ENCODE measurements around the gene RNF227.
A peak's percentile ranks its signal among the peaks of the same experiment; 100 is the strongest.

Gene RNF227

GRCh38 chr17:7931709-7932482 is 15.8 kb upstream of the RNF227 start, which contains the start of the genes CNTROB and TRAPPC1:
Gene CNTROB (plus strand): TSS chr17:7932206. CDS start chr17:7933080, 874 bp downstream.
Gene TRAPPC1 (minus strand): TSS chr17:7931946. CDS start chr17:7931829, 117 bp downstream.
- H3F3A ChIP-seq (ENCODE audit: low read depth): no peaks in the 10 kb centered on the region
- H2AFZ ChIP-seq (ENCODE audit: low read length): peak within 1 kb of the TSS; percentile 82
- peak within 1 kb of the TSS; percentile 86 for H3K4me3 ChIP-seq (ENCODE audit: low read length, poor library complexity, severe bottlenecking)
- peak within 1 kb of the TSS; percentile 93 for H3K9ac ChIP-seq (ENCODE audit: low read depth, low read length, poor library complexity, severe bottlenecking)
- peaks cover 5% of the 10 kb centered on the region; the same call in 1 of the 2 replicates for H3K36me3 ChIP-seq (ENCODE audit: insufficient read depth, low read length)
- H3K4me1 ChIP-seq (ENCODE audit: insufficient read depth, low read length, poor library complexity, severe bottlenecking): peaks cover 40% of the 10 kb centered on the region
- peaks cover 22% of the 10 kb centered on the region for H4K20me1 ChIP-seq (ENCODE audit: insufficient read depth, low read length, poor library complexity, severe bottlenecking)
- peak within 1 kb of the TSS; percentile 96 for H3K4me2 ChIP-seq (ENCODE audit: low read depth, low read length, poor library complexity, severe bottlenecking)
- H3K9me2 ChIP-seq (replicated peaks; ENCODE audit: low read depth, low read length): no peaks in the 10 kb centered on the region
- peaks cover 60% of the 10 kb centered on the region for H3K79me2 ChIP-seq (ENCODE audit: insufficient read depth, low read length)
- no peaks in the 10 kb centered on the region for H3K9me3 ChIP-seq (ENCODE audit: insufficient read depth, low read depth, low read length)
- no peaks in the 10 kb centered on the region for H3K27me3 ChIP-seq (ENCODE audit: insufficient read depth, low read length, poor library complexity, severe bottlenecking)
- TF ChIP-seq, protein P1, sequence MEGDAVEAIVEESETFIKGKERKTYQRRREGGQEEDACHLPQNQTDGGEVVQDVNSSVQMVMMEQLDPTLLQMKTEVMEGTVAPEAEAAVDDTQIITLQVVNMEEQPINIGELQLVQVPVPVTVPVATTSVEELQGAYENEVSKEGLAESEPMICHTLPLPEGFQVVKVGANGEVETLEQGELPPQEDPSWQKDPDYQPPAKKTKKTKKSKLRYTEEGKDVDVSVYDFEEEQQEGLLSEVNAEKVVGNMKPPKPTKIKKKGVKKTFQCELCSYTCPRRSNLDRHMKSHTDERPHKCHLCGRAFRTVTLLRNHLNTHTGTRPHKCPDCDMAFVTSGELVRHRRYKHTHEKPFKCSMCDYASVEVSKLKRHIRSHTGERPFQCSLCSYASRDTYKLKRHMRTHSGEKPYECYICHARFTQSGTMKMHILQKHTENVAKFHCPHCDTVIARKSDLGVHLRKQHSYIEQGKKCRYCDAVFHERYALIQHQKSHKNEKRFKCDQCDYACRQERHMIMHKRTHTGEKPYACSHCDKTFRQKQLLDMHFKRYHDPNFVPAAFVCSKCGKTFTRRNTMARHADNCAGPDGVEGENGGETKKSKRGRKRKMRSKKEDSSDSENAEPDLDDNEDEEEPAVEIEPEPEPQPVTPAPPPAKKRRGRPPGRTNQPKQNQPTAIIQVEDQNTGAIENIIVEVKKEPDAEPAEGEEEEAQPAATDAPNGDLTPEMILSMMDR (conservative IDR thresholded peaks at IDR 0.05; ENCODE audit: low read length): no peak
- no peak for TF ChIP-seq EZH2phosphoT487 (IDR thresholded peaks at IDR 0.05; ENCODE audit: borderline replicate concordance)

DNA sequence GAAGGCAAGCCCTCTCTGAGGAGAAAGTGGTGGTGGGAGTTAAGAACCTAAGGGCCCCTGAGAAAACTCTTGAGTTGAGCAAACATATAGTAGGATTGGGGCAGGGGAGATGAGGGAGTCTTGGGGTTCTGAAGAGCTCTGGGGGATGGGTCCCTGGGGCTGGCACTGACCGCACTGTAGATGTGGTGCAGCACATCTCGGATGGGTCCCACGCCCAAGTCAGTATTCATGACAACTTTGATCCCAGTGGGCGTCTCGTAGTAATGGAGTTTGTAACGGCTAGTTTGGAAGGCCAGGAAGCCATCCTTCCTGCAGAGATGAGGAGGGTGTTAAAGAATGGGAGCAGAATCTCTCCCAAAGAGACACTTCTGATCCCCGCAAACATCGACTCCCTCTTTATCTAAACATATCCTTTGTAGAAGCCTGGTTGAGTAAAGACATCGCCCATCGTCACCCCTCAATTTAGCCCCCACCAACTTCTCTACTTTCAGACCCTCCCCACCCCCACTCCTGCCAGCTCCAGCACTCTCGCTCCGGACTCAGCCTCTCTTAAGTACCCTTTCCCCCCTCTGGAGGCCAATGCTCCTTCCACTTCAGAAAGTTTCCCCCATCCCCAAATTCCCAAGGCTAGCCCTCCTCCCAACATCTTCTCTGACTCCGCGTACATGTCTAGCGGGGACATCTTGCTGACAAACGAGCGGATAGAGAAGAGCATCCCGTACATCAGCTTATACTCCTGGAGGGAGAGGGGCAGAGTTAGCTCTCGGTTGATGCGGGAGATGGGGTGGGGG is 14.9 kb upstream of the RNF227 start:
- TF ChIP-seq EZH2phosphoT487 (IDR thresholded peaks at IDR 0.05; ENCODE audit: borderline replicate concordance): no peak
- TF ChIP-seq, protein P1 (conservative IDR thresholded peaks at IDR 0.05; ENCODE audit: low read length): no peak
- Histone ChIP-seq H3K9me3 (ENCODE audit: insufficient read depth, low read depth, low read length) (no peaks in the 10 kb centered on the region), H3F3A (ENCODE audit: low read depth) (no peaks in the 10 kb centered on the region), H3K4me1 (ENCODE audit: insufficient read depth, low read length, poor library complexity, severe bottlenecking) (peaks cover 37% of the 10 kb centered on the region), H4K20me1 (ENCODE audit: insufficient read depth, low read length, poor library complexity, severe bottlenecking) (peaks cover 22% of the 10 kb centered on the region), H3K9ac (ENCODE audit: low read depth, low read length, poor library complexity, severe bottlenecking) (peak overlapping the region; percentile 93), H3K9me2 (replicated peaks; ENCODE audit: low read depth, low read length) (no peaks in the 10 kb centered on the region), H3K27me3 (ENCODE audit: insufficient read depth, low read length, poor library complexity, severe bottlenecking) (no peaks in the 10 kb centered on the region), H3K4me2 (ENCODE audit: low read depth, low read length, poor library complexity, severe bottlenecking) (peak overlapping the region; percentile 94), H3K79me2 (ENCODE audit: insufficient read depth, low read length) (peaks cover 53% of the 10 kb centered on the region), H3K4me3 (ENCODE audit: low read length, poor library complexity, severe bottlenecking) (peak overlapping the region; percentile 86), H3K36me3 (ENCODE audit: insufficient read depth, low read length) (no peaks in the 10 kb centered on the region), H2AFZ (ENCODE audit: low read length) (peak overlapping the region; percentile 79)

GRCh38 chr17:7929158-7930023 is 13.3 kb upstream of the RNF227 start, which contains the start of gene KCNAB3:
Gene KCNAB3 (minus strand): TSS chr17:7929856. CDS start chr17:7929435, 421 bp downstream.
- Histone ChIP-seq H2AFZ (ENCODE audit: low read length) (no peak within 1 kb of the TSS), H3K79me2 (ENCODE audit: insufficient read depth, low read length) (peaks cover 38% of the 10 kb centered on the region), H3K9me2 (replicated peaks; ENCODE audit: low read depth, low read length) (no peaks in the 10 kb centered on the region), H3K9ac (ENCODE audit: low read depth, low read length, poor library complexity, severe bottlenecking) (peak within 1 kb of the TSS; percentile 93), H4K20me1 (ENCODE audit: insufficient read depth, low read length, poor library complexity, severe bottlenecking) (peaks cover 20% of the 10 kb centered on the region), H3K4me3 (ENCODE audit: low read length, poor library complexity, severe bottlenecking) (peak within 1 kb of the TSS; percentile 86), H3K4me1 (ENCODE audit: insufficient read depth, low read length, poor library complexity, severe bottlenecking) (peaks cover 23% of the 10 kb centered on the region), H3F3A (ENCODE audit: low read depth) (no peaks in the 10 kb centered on the region), H3K9me3 (ENCODE audit: insufficient read depth, low read depth, low read length) (no peaks in the 10 kb centered on the region), H3K27me3 (ENCODE audit: insufficient read depth, low read length, poor library complexity, severe bottlenecking) (no peaks in the 10 kb centered on the region), H3K4me2 (ENCODE audit: low read depth, low read length, poor library complexity, severe bottlenecking) (peak within 1 kb of the TSS; percentile 94), H3K36me3 (ENCODE audit: insufficient read depth, low read length) (no peaks in the 10 kb centered on the region)
- TF ChIP-seq EZH2phosphoT487 (IDR thresholded peaks at IDR 0.05; ENCODE audit: borderline replicate concordance): no peak
- TF ChIP-seq, protein P1 (conservative IDR thresholded peaks at IDR 0.05; ENCODE audit: low read length): no peak
